CD4-positive, alpha-beta memory T cell (primary cell): ENCODE measurements around the gene RPN2. TPM values are rescaled to one million over a fixed set of nuclear protein-coding genes. Genes with fewer than 3 reads are reported as not detected.

Experiments used
- CTCF ChIA-PET: fragments of 350-600 bp; sonication (Branson Sonifier 250); formaldehyde crosslinking; loops from one replicate; lab custom pipeline; 2021; ENCODE audit warnings: inconsistent platforms; ENCODE audit not compliant: partially characterized antibody; lab: Charles Lee
- POLR2A ChIA-PET: fragments of 350-600 bp; sonication (Branson Sonifier 250); formaldehyde crosslinking; loops from one replicate; lab custom pipeline; 2021; ENCODE audit not compliant: partially characterized antibody; lab: Charles Lee
- DNase-seq, 5 donors: peaks; one replicate each; pipeline versions ENCODE4 v3.0.0 to v3.0.0-alpha.2; 2020 to 2022; ENCODE audit warnings: mixed read lengths in 1 of 5
- H3K27ac ChIP-seq: one replicate; pipeline ENCODE4 v1.7.0; 2013; ENCODE audit warnings: low read depth, low read length
- H3K27me3 ChIP-seq: 2 replicates; pipeline ENCODE4 v1.7.0; 2013; ENCODE audit warnings: mild to moderate bottlenecking, low read length, moderate library complexity; ENCODE audit not compliant: insufficient read depth
- H3K36me3 ChIP-seq: 2 replicates; pipeline ENCODE4 v1.7.0; 2013; ENCODE audit warnings: mild to moderate bottlenecking, low read length, moderate library complexity; ENCODE audit not compliant: insufficient read depth
- H3K4me1 ChIP-seq: 2 replicates; pipeline ENCODE4 v1.7.0; 2013; ENCODE audit warnings: mild to moderate bottlenecking, low read length, moderate library complexity; ENCODE audit not compliant: insufficient read depth
- H3K4me3 ChIP-seq, 2 donors: one replicate each; pipeline ENCODE4 v1.7.0; 2013; ENCODE audit warnings: low read length in 2 of 2, mild to moderate bottlenecking in 1 of 2
- H3K9me3 ChIP-seq, 2 donors: one replicate each; pipeline ENCODE4 v1.7.0; 2013; ENCODE audit warnings: low read length in 2 of 2, control low read depth in 1 of 2; ENCODE audit not compliant: control insufficient read depth in 1 of 2
- H3K27ac Mint-ChIP-seq, 7 donors: one replicate each; pipeline ENCODE4 v1.8.0; 2020 to 2021; ENCODE audit warnings: mixed read lengths in 7 of 7, mild to moderate bottlenecking in 6 of 7, inconsistent platforms in 3 of 7, moderate library complexity in 3 of 7
- H3K27me3 Mint-ChIP-seq, 2 donors: one replicate each; pipeline ENCODE4 v1.8.0; 2020 to 2021; ENCODE audit warnings: mixed read lengths in 2 of 2
- H3K36me3 Mint-ChIP-seq, 2 donors: one replicate each; pipeline ENCODE4 v1.8.0; 2020 to 2021; ENCODE audit warnings: mixed read lengths in 2 of 2, inconsistent platforms in 1 of 2, mild to moderate bottlenecking in 1 of 2
- H3K4me1 Mint-ChIP-seq, 4 donors: one replicate each; pipeline ENCODE4 v1.8.0; 2020 to 2021; ENCODE audit warnings: mixed read lengths in 4 of 4, mild to moderate bottlenecking in 1 of 4
- H3K4me3 Mint-ChIP-seq, 8 donors: one replicate each; pipeline ENCODE4 v1.8.0; 2020 to 2021; ENCODE audit warnings: mixed read lengths in 8 of 8, mild to moderate bottlenecking in 7 of 8, moderate library complexity in 6 of 8, inconsistent platforms in 3 of 8
- H3K9me3 Mint-ChIP-seq, 8 donors: one replicate each; pipeline ENCODE4 v1.8.0; 2020 to 2021; ENCODE audit warnings: mixed read lengths in 8 of 8, mild to moderate bottlenecking in 5 of 8, inconsistent platforms in 3 of 8, moderate library complexity in 1 of 8
- intact Hi-C: fragments of 100-400 bp; cut with micrococcal nuclease; formaldehyde crosslinking; loops from one replicate; pipeline ENCODE4 v1.15.1; 2023
- polyA plus RNA-seq, 2 donors: library from polyadenylated mRNA; unstranded; fragments of 300-500 nt; fragmentation: Illumina TruSeq; gene quantifications; one replicate each; pipeline ENCODE4 v1.2.3, GENCODE V29; 2021
- total RNA-seq, 2 experiments: library from RNA; stranded (reverse); gene quantifications; one replicate each; pipeline ENCODE4 v1.2.3, GENCODE V29; 2021

RPN2 gene
- total and polyA plus RNA-seq, 4 experiments from 2014 or later = 125 to 349 (median 192) TPM

GRCh38 chr20:37222086-37222485 lies 43.0 kb downstream of the RPN2 start:
- Histone ChIP-seq H3K27me3 (no peaks in the 10 kb centered on the region), H3K4me3 (no peak overlapping the region), H3K36me3 (peaks cover 69% of the 10 kb centered on the region), H3K9me3 (no peaks in the 10 kb centered on the region), H3K4me1 (no peaks in the 10 kb centered on the region), H3K27ac (no peak overlapping the region)
- ChIA-PET POLR2A (no interaction called here), CTCF (interaction anchor here (2.2 kb wide), 1 partner anchor 26 kb away, joined by 11 read pairs; no protein-coding TSS in a partner anchor)
- Mint-ChIP-seq H3K36me3 (peaks cover 56 to 75% of the 10 kb centered on the region in 2 donors), H3K27me3 (no peaks in the 10 kb centered on the region), H3K9me3 (no peaks in the 10 kb centered on the region), H3K4me3 (no peak overlapping the region), H3K27ac (peak overlapping the region in 1 of 7 donors; percentile 3), H3K4me1 (peaks cover 0 to 1% (median 0%) of the 10 kb centered on the region in 4 donors)
- DNase-seq = no peak
- intact Hi-C loops = no loop called here

GRCh38 chr20:37223053-37223452 lies 43.9 kb downstream of the RPN2 start:
- POLR2A ChIA-PET = no interaction called here
- H3K27ac ChIP-seq = no peak overlapping the region

GRCh38 chr20:37225146-37225545 lies 46.0 kb downstream of the RPN2 start:
- peaks cover 70 to 85% of the 10 kb centered on the region in 2 donors for H3K36me3 Mint-ChIP-seq
- ChIA-PET POLR2A (no interaction called here), CTCF (interaction anchor here (0.7 to 1.8 kb wide), 3 partner anchors 30 to 316 kb away, joined by 3 to 4 read pairs (median 3); no protein-coding TSS in a partner anchor)
- peaks cover 93% of the 10 kb centered on the region for H3K36me3 ChIP-seq
- intact Hi-C loops = no loop called here
- no peaks in the 10 kb centered on the region for H3K4me1 ChIP-seq
- no peaks in the 10 kb centered on the region for H3K9me3 ChIP-seq
- peaks cover 0 to 2% (median 0%) of the 10 kb centered on the region in 4 donors for H3K4me1 Mint-ChIP-seq
- no peaks in the 10 kb centered on the region for H3K27me3 ChIP-seq
- H3K27ac Mint-ChIP-seq = peak overlapping the region in 2 of 7 donors; percentile 2 to 48
- no peak for DNase-seq
- H3K27me3 Mint-ChIP-seq = no peaks in the 10 kb centered on the region
- no peak overlapping the region for H3K27ac ChIP-seq
- H3K4me3 Mint-ChIP-seq = no peak overlapping the region
- H3K4me3 ChIP-seq = no peak overlapping the region
- no peaks in the 10 kb centered on the region for H3K9me3 Mint-ChIP-seq

More at GRCh38 chr20:37223053-37223452, 43.9 kb downstream of the RPN2 start:
- Mint-ChIP-seq H3K27ac (peak overlapping the region in 1 of 7 donors; percentile 12), H3K27me3 (no peaks in the 10 kb centered on the region), H3K4me3 (no peak overlapping the region), H3K9me3 (no peaks in the 10 kb centered on the region), H3K36me3 (peaks cover 62 to 80% of the 10 kb centered on the region in 2 donors), H3K4me1 (peaks cover 0 to 1% (median 0%) of the 10 kb centered on the region in 4 donors)
- Histone ChIP-seq H3K27me3 (no peaks in the 10 kb centered on the region), H3K4me3 (no peak overlapping the region), H3K36me3 (peaks cover 79% of the 10 kb centered on the region), H3K4me1 (no peaks in the 10 kb centered on the region), H3K9me3 (no peaks in the 10 kb centered on the region)
- intact Hi-C loops = no loop called here
- DNase-seq = no peak
- CTCF ChIA-PET = interaction anchor here (1.3 kb wide), 1 partner anchor 28 kb away, joined by 6 read pairs; no protein-coding TSS in a partner anchor

- peaks cover 82 to 90% of the 10 kb centered on the region in 2 donors for H3K36me3 Mint-ChIP-seq
- Histone ChIP-seq H3K4me1 (no peaks in the 10 kb centered on the region), H3K36me3 (peaks cover 100% of the 10 kb centered on the region), H3K4me3 (no peak overlapping the region), H3K27me3 (no peaks in the 10 kb centered on the region), H3K27ac (no peak overlapping the region), H3K9me3 (no peaks in the 10 kb centered on the region)
- POLR2A ChIA-PET = no interaction called here
- DNase-seq = no peak
- no peaks in the 10 kb centered on the region for H3K27me3 Mint-ChIP-seq
- H3K9me3 Mint-ChIP-seq = no peaks in the 10 kb centered on the region
- peaks cover 0 to 3% (median under 1%) of the 10 kb centered on the region in 4 donors for H3K4me1 Mint-ChIP-seq
- H3K27ac Mint-ChIP-seq = peak overlapping the region in 1 of 7 donors; percentile 63
- CTCF ChIA-PET = no interaction called here
- intact Hi-C loops = no loop called here
- H3K4me3 Mint-ChIP-seq = no peak overlapping the region
Observed at GRCh38 chr20:37226889-37227288, 47.8 kb downstream of the RPN2 start.

- Mint-ChIP-seq H3K27ac (no peak overlapping the region), H3K4me3 (no peak overlapping the region), H3K9me3 (no peaks in the 10 kb centered on the region), H3K36me3 (peaks cover 83 to 92% of the 10 kb centered on the region in 2 donors), H3K4me1 (peaks cover 0 to 3% (median under 1%) of the 10 kb centered on the region in 4 donors), H3K27me3 (no peaks in the 10 kb centered on the region)
- DNase-seq = no peak
- Histone ChIP-seq H3K9me3 (no peaks in the 10 kb centered on the region), H3K4me1 (no peaks in the 10 kb centered on the region), H3K4me3 (no peak overlapping the region), H3K36me3 (peaks cover 100% of the 10 kb centered on the region), H3K27me3 (no peaks in the 10 kb centered on the region), H3K27ac (no peak overlapping the region)
- POLR2A ChIA-PET = no interaction called here
- intact Hi-C loops = no loop called here
- CTCF ChIA-PET = interaction anchor here (1.0 kb wide), 1 partner anchor 32 kb away, joined by 3 read pairs; no protein-coding TSS in a partner anchor
Observed at GRCh38 chr20:37228082-37228481, 49.0 kb downstream of the RPN2 start.

GRCh38 chr20:37228656-37229055 lies 49.5 kb downstream of the RPN2 start:
- intact Hi-C loops = no loop called here
- Mint-ChIP-seq H3K4me1 (peaks cover 0 to 3% (median under 1%) of the 10 kb centered on the region in 4 donors), H3K9me3 (no peaks in the 10 kb centered on the region), H3K27ac (no peak overlapping the region), H3K4me3 (no peak overlapping the region), H3K27me3 (no peaks in the 10 kb centered on the region), H3K36me3 (peaks cover 79 to 91% of the 10 kb centered on the region in 2 donors)
- H3K36me3 ChIP-seq = peaks cover 99% of the 10 kb centered on the region
- ChIA-PET CTCF (interaction anchor here (1.1 to 1.8 kb wide), 2 partner anchors 33 to 37 kb away, joined by 3 to 5 read pairs; no protein-coding TSS in a partner anchor), POLR2A (no interaction called here)
- no peaks in the 10 kb centered on the region for H3K27me3 ChIP-seq
- H3K9me3 ChIP-seq = no peaks in the 10 kb centered on the region
- no peak overlapping the region for H3K4me3 ChIP-seq
- H3K27ac ChIP-seq = no peak overlapping the region
- DNase-seq = no peak
- H3K4me1 ChIP-seq = no peaks in the 10 kb centered on the region

- ChIA-PET POLR2A (no interaction called here), CTCF (interaction anchor here (1.1 to 1.8 kb wide), 2 partner anchors 34 to 38 kb away, joined by 3 to 5 read pairs; no protein-coding TSS in a partner anchor)
- intact Hi-C loops = no loop called here
- peak overlapping the region in 1 of 7 donors; percentile 13 for H3K27ac Mint-ChIP-seq
- no peak for DNase-seq
- H3K4me3 ChIP-seq = no peak overlapping the region
- H3K36me3 Mint-ChIP-seq = peaks cover 79 to 91% of the 10 kb centered on the region in 2 donors
- no peak overlapping the region for H3K27ac ChIP-seq
- no peaks in the 10 kb centered on the region for H3K27me3 Mint-ChIP-seq
- H3K4me1 ChIP-seq = no peaks in the 10 kb centered on the region
- H3K36me3 ChIP-seq = peaks cover 99% of the 10 kb centered on the region
- H3K27me3 ChIP-seq = no peaks in the 10 kb centered on the region
- no peaks in the 10 kb centered on the region for H3K9me3 ChIP-seq
- H3K9me3 Mint-ChIP-seq = no peaks in the 10 kb centered on the region
- H3K4me1 Mint-ChIP-seq = peaks cover 0 to 3% (median under 1%) of the 10 kb centered on the region in 4 donors
- no peak overlapping the region for H3K4me3 Mint-ChIP-seq
Observed at GRCh38 chr20:37229357-37229756, 50.2 kb downstream of the RPN2 start.
